ENCODE data around the gene PCSK2.

PCSK2 gene

DNA sequence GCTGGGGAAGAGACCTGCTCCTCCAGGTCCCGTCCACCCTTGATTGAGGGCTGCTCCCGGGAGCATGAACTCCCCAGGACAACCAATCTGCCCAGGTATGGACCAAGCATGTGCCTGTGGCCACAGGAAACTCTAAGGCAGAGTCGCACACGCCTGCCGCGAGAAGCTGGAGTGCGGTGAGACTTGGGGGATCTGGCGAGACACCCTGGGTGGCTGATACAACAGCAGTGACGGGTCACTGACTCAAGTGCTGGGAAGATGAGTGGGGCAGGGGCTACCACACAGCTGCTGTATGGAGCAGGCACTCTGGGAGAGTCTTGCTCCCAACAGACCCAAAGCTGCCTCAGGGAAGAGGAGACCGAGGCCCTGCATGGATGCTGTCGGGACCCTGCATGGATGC is 264.2 kb downstream of the PCSK2 start:
- H3K9me3 ChIP-seq (ENCODE audit: severe bottlenecking) = no peaks in the 10 kb centered on the region
- ATAC-seq (ENCODE audit: low read depth) (no peak; the same call in 2 of the 3 replicates), DNase-seq (ENCODE audit: low spot score) (no peak)
- H3K4me1 ChIP-seq (ENCODE audit: insufficient read depth, poor library complexity, severe bottlenecking) = no peaks in the 10 kb centered on the region
- no peaks in the 10 kb centered on the region for H3K36me3 ChIP-seq (ENCODE audit: low read depth)
- H3K4me3 ChIP-seq (ENCODE audit: severe bottlenecking) = no peak overlapping the region
- TF ChIP-seq, protein P1, sequence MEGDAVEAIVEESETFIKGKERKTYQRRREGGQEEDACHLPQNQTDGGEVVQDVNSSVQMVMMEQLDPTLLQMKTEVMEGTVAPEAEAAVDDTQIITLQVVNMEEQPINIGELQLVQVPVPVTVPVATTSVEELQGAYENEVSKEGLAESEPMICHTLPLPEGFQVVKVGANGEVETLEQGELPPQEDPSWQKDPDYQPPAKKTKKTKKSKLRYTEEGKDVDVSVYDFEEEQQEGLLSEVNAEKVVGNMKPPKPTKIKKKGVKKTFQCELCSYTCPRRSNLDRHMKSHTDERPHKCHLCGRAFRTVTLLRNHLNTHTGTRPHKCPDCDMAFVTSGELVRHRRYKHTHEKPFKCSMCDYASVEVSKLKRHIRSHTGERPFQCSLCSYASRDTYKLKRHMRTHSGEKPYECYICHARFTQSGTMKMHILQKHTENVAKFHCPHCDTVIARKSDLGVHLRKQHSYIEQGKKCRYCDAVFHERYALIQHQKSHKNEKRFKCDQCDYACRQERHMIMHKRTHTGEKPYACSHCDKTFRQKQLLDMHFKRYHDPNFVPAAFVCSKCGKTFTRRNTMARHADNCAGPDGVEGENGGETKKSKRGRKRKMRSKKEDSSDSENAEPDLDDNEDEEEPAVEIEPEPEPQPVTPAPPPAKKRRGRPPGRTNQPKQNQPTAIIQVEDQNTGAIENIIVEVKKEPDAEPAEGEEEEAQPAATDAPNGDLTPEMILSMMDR (IDR thresholded peaks at IDR 0.05; ENCODE audit: poor library complexity, severe bottlenecking) = no peak
- H3K27me3 ChIP-seq (ENCODE audit: insufficient read depth, poor library complexity, severe bottlenecking) = no peaks in the 10 kb centered on the region
- H3K27ac ChIP-seq (ENCODE audit: poor library complexity, severe bottlenecking) = no peak overlapping the region

GRCh38 chr20:17491488-17491887 is 264.6 kb downstream of the PCSK2 start:
- H3K4me3 ChIP-seq (ENCODE audit: severe bottlenecking) = no peak overlapping the region
- no peaks in the 10 kb centered on the region for H3K4me1 ChIP-seq (ENCODE audit: insufficient read depth, poor library complexity, severe bottlenecking)
- no peak for ATAC-seq (ENCODE audit: low read depth)
- no peaks in the 10 kb centered on the region for H3K9me3 ChIP-seq (ENCODE audit: severe bottlenecking)
- H3K36me3 ChIP-seq (ENCODE audit: low read depth) = no peaks in the 10 kb centered on the region
- no peak overlapping the region for H3K27ac ChIP-seq (ENCODE audit: poor library complexity, severe bottlenecking)
- no peaks in the 10 kb centered on the region for H3K27me3 ChIP-seq (ENCODE audit: insufficient read depth, poor library complexity, severe bottlenecking)
- TF ChIP-seq, protein P1 (IDR thresholded peaks at IDR 0.05; ENCODE audit: poor library complexity, severe bottlenecking) = no peak
- no peak for DNase-seq (ENCODE audit: low spot score)

- Histone ChIP-seq H3K4me3 (ENCODE audit: severe bottlenecking) (no peak overlapping the region), H3K4me1 (ENCODE audit: insufficient read depth, poor library complexity, severe bottlenecking) (no peaks in the 10 kb centered on the region), H3K9me3 (ENCODE audit: severe bottlenecking) (no peaks in the 10 kb centered on the region), H3K27me3 (ENCODE audit: insufficient read depth, poor library complexity, severe bottlenecking) (no peaks in the 10 kb centered on the region), H3K27ac (ENCODE audit: poor library complexity, severe bottlenecking) (no peak overlapping the region), H3K36me3 (ENCODE audit: low read depth) (no peaks in the 10 kb centered on the region)
- DNase-seq (ENCODE audit: low spot score) (no peak), ATAC-seq (ENCODE audit: low read depth) (no peak)
- TF ChIP-seq, protein P1 (IDR thresholded peaks at IDR 0.05; ENCODE audit: poor library complexity, severe bottlenecking) = no peak
Observed at GRCh38 chr20:17493173-17493572, 266.3 kb downstream of the PCSK2 start.

GRCh38 chr20:17494201-17494600 is 267.4 kb downstream of the PCSK2 start:
- Histone ChIP-seq H3K27ac (ENCODE audit: poor library complexity, severe bottlenecking) (no peak overlapping the region), H3K9me3 (ENCODE audit: severe bottlenecking) (no peaks in the 10 kb centered on the region), H3K4me3 (ENCODE audit: severe bottlenecking) (no peak overlapping the region), H3K36me3 (ENCODE audit: low read depth) (no peaks in the 10 kb centered on the region), H3K4me1 (ENCODE audit: insufficient read depth, poor library complexity, severe bottlenecking) (peaks cover 5% of the 10 kb centered on the region), H3K27me3 (ENCODE audit: insufficient read depth, poor library complexity, severe bottlenecking) (no peaks in the 10 kb centered on the region)
- DNase-seq (ENCODE audit: low spot score) (no peak), ATAC-seq (ENCODE audit: low read depth) (no peak)
- TF ChIP-seq, protein P1 (IDR thresholded peaks at IDR 0.05; ENCODE audit: poor library complexity, severe bottlenecking) = no peak

GRCh38 chr20:17495826-17496225 is 269.0 kb downstream of the PCSK2 start:
- TF ChIP-seq, protein P1 (IDR thresholded peaks at IDR 0.05; ENCODE audit: poor library complexity, severe bottlenecking) = no peak
- no peak overlapping the region for H3K27ac ChIP-seq (ENCODE audit: poor library complexity, severe bottlenecking)
- H3K27me3 ChIP-seq (ENCODE audit: insufficient read depth, poor library complexity, severe bottlenecking) = no peaks in the 10 kb centered on the region
- H3K36me3 ChIP-seq (ENCODE audit: low read depth) = no peaks in the 10 kb centered on the region
- DNase-seq (ENCODE audit: low spot score) (no peak), ATAC-seq (ENCODE audit: low read depth) (no peak)
- no peaks in the 10 kb centered on the region for H3K9me3 ChIP-seq (ENCODE audit: severe bottlenecking)
- peaks cover 5% of the 10 kb centered on the region for H3K4me1 ChIP-seq (ENCODE audit: insufficient read depth, poor library complexity, severe bottlenecking)
- no peak overlapping the region for H3K4me3 ChIP-seq (ENCODE audit: severe bottlenecking)
